ENCODE data around the gene MRPL14.

The MRPL14 gene

GRCh38 chr6:44104481-44105021 lies 22.7 kb downstream of the MRPL14 start:
- TF ChIP-seq CTCF (conservative IDR thresholded peaks at IDR 0.05; ENCODE audit: control insufficient read depth, insufficient read depth, low read depth, low read length): no peak
- no peak overlapping the region for H3K4me3 ChIP-seq (ENCODE audit: control insufficient read depth, low read depth, low read length)

GRCh38 chr6:44102527-44102926 lies 24.7 kb downstream of the MRPL14 start:
- H3K4me3 ChIP-seq (ENCODE audit: control insufficient read depth, low read depth, low read length): no peak overlapping the region
- no peak for DNase-seq (ENCODE audit: low read depth)
- no peak for TF ChIP-seq CTCF (conservative IDR thresholded peaks at IDR 0.05; ENCODE audit: control insufficient read depth, insufficient read depth, low read depth, low read length)

More at GRCh38 chr6:44104481-44105021, 22.7 kb downstream of the MRPL14 start:
- peak; percentile 50 for DNase-seq (ENCODE audit: low read depth)

- H3K4me3 ChIP-seq (ENCODE audit: control insufficient read depth, low read depth, low read length): no peak overlapping the region
- no peak for DNase-seq (ENCODE audit: low read depth)
- no peak for TF ChIP-seq CTCF (conservative IDR thresholded peaks at IDR 0.05; ENCODE audit: control insufficient read depth, insufficient read depth, low read depth, low read length)
Observed at GRCh38 chr6:44101832-44102231, 25.4 kb downstream of the MRPL14 start.

GRCh38 chr6:44100088-44100550 lies 27.1 kb downstream of the MRPL14 start:
- peak; percentile 31 for DNase-seq (ENCODE audit: low read depth)
- TF ChIP-seq CTCF (conservative IDR thresholded peaks at IDR 0.05; ENCODE audit: control insufficient read depth, insufficient read depth, low read depth, low read length): peak; percentile 63

GRCh38 chr6:44099192-44099591 lies 28.1 kb downstream of the MRPL14 start:
- no peak for TF ChIP-seq CTCF (conservative IDR thresholded peaks at IDR 0.05; ENCODE audit: control insufficient read depth, insufficient read depth, low read depth, low read length)
- no peak overlapping the region for H3K4me3 ChIP-seq (ENCODE audit: control insufficient read depth, low read depth, low read length)
- DNase-seq (ENCODE audit: low read depth): no peak

More at GRCh38 chr6:44100088-44100550, 27.1 kb downstream of the MRPL14 start:
- H3K4me3 ChIP-seq (ENCODE audit: control insufficient read depth, low read depth, low read length): no peak overlapping the region

- DNase-seq (ENCODE audit: low read depth): no peak
- no peak overlapping the region for H3K4me3 ChIP-seq (ENCODE audit: control insufficient read depth, low read depth, low read length)
- no peak for TF ChIP-seq CTCF (conservative IDR thresholded peaks at IDR 0.05; ENCODE audit: control insufficient read depth, insufficient read depth, low read depth, low read length)
Observed at GRCh38 chr6:44097782-44098317, 29.4 kb downstream of the MRPL14 start.
